Astrocyte (in vitro differentiated cells and primary cell): ENCODE measurements around the gene MAPKAPK5. TPM values are rescaled to one million over a fixed set of nuclear protein-coding genes. Genes with fewer than 3 reads are reported as not detected.

Experiments used
- DNase-seq: peaks from one replicate; pipeline ENCODE4 v3.0.0-alpha.2; 2010; ENCODE audit warnings: low read depth
- FAIRE-seq: peaks from 2 replicates; lab custom pipeline; 2011; peaks lifted over from hg19 to GRCh38; lab: Jason Lieb, UNC
- H2AFZ ChIP-seq: 2 replicates; pipeline ENCODE4 v1.6.0; 2012; ENCODE audit warnings: low read depth, low read length, inconsistent platforms
- H3K27ac ChIP-seq: 2 replicates; pipeline ENCODE4 v1.5.1; 2011; ENCODE audit warnings: low read depth, low read length, inconsistent platforms
- H3K27me3 ChIP-seq: 2 replicates; pipeline ENCODE4 v1.6.0; 2011; ENCODE audit warnings: low read length, inconsistent platforms; ENCODE audit not compliant: insufficient read depth
- H3K36me3 ChIP-seq: 2 replicates; pipeline ENCODE4 v1.5.1; 2011; ENCODE audit warnings: low read length, inconsistent platforms; ENCODE audit not compliant: insufficient read depth
- H3K4me1 ChIP-seq: 2 replicates; pipeline ENCODE4 v1.5.1; 2011; ENCODE audit warnings: low read length, inconsistent platforms; ENCODE audit not compliant: insufficient read depth
- H3K4me2 ChIP-seq: 2 replicates; pipeline ENCODE4 v1.6.0; 2012; ENCODE audit warnings: low read length, inconsistent platforms
- H3K4me3 ChIP-seq: 2 replicates; pipeline ENCODE4 v1.5.1; 2011; ENCODE audit warnings: low read depth, mild to moderate bottlenecking, low read length, inconsistent platforms; ENCODE audit not compliant: insufficient read depth
- H3K79me2 ChIP-seq: 2 replicates; pipeline ENCODE4 v1.6.0; 2012; ENCODE audit warnings: mild to moderate bottlenecking, low read length, inconsistent platforms; ENCODE audit not compliant: insufficient read depth
- H3K9ac ChIP-seq: 2 replicates; pipeline ENCODE4 v1.6.0; 2012; ENCODE audit warnings: mild to moderate bottlenecking, low read length, inconsistent platforms
- H3K9me3 ChIP-seq: 2 replicates; pipeline ENCODE4 v1.5.1; 2012; ENCODE audit warnings: low read depth, mild to moderate bottlenecking, low read length, inconsistent platforms; ENCODE audit not compliant: insufficient read depth
- H4K20me1 ChIP-seq: 2 replicates; pipeline ENCODE4 v1.6.0; 2012; ENCODE audit warnings: low read length, inconsistent platforms; ENCODE audit not compliant: insufficient read depth
- H3K27ac Mint-ChIP-seq: one replicate; pipeline ENCODE4 v1.8.0; 2021; ENCODE audit warnings: mild to moderate bottlenecking, mixed read lengths; ENCODE audit not compliant: unreplicated experiment
- H3K27me3 Mint-ChIP-seq: one replicate; pipeline ENCODE4 v1.8.0; 2021; ENCODE audit warnings: low read depth, mixed read lengths; ENCODE audit not compliant: unreplicated experiment
- H3K36me3 Mint-ChIP-seq: one replicate; pipeline ENCODE4 v1.8.0; 2021; ENCODE audit warnings: low read depth, mixed read lengths; ENCODE audit not compliant: unreplicated experiment
- H3K4me1 Mint-ChIP-seq: one replicate; pipeline ENCODE4 v1.8.0; 2021; ENCODE audit warnings: low read depth, mixed read lengths; ENCODE audit not compliant: unreplicated experiment
- H3K4me3 Mint-ChIP-seq: one replicate; pipeline ENCODE4 v1.8.0; 2021; ENCODE audit warnings: mild to moderate bottlenecking, moderate library complexity, mixed read lengths; ENCODE audit not compliant: unreplicated experiment
- H3K9me3 Mint-ChIP-seq: one replicate; pipeline ENCODE4 v1.8.0; 2021; ENCODE audit warnings: mild to moderate bottlenecking, mixed read lengths; ENCODE audit not compliant: unreplicated experiment
- EZH2 ChIP-seq: IDR thresholded peaks from 2 replicates; pipeline ENCODE4 v1.6.1; 2012; ENCODE audit warnings: mild to moderate bottlenecking, low read length, inconsistent platforms; ENCODE audit not compliant: insufficient read depth
- total RNA-seq: library from RNA; stranded (reverse); gene quantifications from 2 replicates; pipeline ENCODE4 v1.2.1, GENCODE V29; 2021
- TF ChIP-seq, protein P1 (sequence below): IDR thresholded peaks from 2 replicates; pipeline ENCODE4 v1.5.1; 2011; ENCODE audit warnings: low read depth, mild to moderate bottlenecking, inconsistent platforms, low read length, moderate library complexity; ENCODE audit not compliant: insufficient read depth

Gene MAPKAPK5
- total RNA-seq, 1 donor from 2014 or later = 42.6 TPM

GRCh38 chr12:111904446-111904975 is 62.5 kb downstream of the MAPKAPK5 start:
- Histone ChIP-seq H3K4me3 (no peak overlapping the region), H3K9ac (no peak overlapping the region), H4K20me1 (no peaks in the 10 kb centered on the region), H2AFZ (no peak overlapping the region), H3K27me3 (no peaks in the 10 kb centered on the region), H3K79me2 (no peaks in the 10 kb centered on the region), H3K4me1 (no peaks in the 10 kb centered on the region), H3K36me3 (peaks cover 2% of the 10 kb centered on the region), H3K4me2 (no peak overlapping the region), H3K27ac (no peak overlapping the region), H3K9me3 (no peaks in the 10 kb centered on the region)
- no peak for DNase-seq
- H3K4me3 Mint-ChIP-seq = no peak overlapping the region
- peaks cover 8% of the 10 kb centered on the region for H3K9me3 Mint-ChIP-seq
- no peaks in the 10 kb centered on the region for H3K27me3 Mint-ChIP-seq
- no peak overlapping the region for H3K27ac Mint-ChIP-seq
- FAIRE-seq = no peak
- H3K36me3 Mint-ChIP-seq = peaks cover 18% of the 10 kb centered on the region
- H3K4me1 Mint-ChIP-seq = no peaks in the 10 kb centered on the region
- TF ChIP-seq, protein P1, sequence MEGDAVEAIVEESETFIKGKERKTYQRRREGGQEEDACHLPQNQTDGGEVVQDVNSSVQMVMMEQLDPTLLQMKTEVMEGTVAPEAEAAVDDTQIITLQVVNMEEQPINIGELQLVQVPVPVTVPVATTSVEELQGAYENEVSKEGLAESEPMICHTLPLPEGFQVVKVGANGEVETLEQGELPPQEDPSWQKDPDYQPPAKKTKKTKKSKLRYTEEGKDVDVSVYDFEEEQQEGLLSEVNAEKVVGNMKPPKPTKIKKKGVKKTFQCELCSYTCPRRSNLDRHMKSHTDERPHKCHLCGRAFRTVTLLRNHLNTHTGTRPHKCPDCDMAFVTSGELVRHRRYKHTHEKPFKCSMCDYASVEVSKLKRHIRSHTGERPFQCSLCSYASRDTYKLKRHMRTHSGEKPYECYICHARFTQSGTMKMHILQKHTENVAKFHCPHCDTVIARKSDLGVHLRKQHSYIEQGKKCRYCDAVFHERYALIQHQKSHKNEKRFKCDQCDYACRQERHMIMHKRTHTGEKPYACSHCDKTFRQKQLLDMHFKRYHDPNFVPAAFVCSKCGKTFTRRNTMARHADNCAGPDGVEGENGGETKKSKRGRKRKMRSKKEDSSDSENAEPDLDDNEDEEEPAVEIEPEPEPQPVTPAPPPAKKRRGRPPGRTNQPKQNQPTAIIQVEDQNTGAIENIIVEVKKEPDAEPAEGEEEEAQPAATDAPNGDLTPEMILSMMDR = no peak
- TF ChIP-seq EZH2 = no peak

DNA sequence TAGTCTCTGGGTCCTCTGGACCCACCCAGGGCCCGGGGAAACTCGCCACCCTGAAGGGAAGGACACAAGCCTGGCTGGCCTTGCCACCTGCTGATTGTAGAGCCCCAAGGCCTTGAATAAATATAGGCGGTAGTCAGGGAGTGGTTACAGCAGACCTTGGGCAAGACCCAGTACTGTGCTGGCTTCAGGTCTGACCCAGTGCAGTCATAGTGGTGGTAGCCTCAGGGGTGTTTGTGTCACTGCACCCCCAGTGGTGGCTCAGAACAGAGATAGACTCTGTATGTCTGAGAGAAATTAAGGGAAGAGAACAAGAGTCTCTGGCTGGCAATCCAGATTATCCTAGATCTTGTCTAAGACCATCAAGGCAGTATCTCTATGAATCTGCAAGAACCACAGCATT is 63.5 kb downstream of the MAPKAPK5 start:
- H4K20me1 ChIP-seq = no peaks in the 10 kb centered on the region
- H2AFZ ChIP-seq = no peak overlapping the region
- no peak overlapping the region for H3K27ac ChIP-seq
- H3K27me3 ChIP-seq = no peaks in the 10 kb centered on the region
- Mint-ChIP-seq H3K4me3 (no peak overlapping the region), H3K9me3 (peaks cover 8% of the 10 kb centered on the region), H3K36me3 (peaks cover 9% of the 10 kb centered on the region), H3K27ac (no peak overlapping the region), H3K4me1 (no peaks in the 10 kb centered on the region), H3K27me3 (no peaks in the 10 kb centered on the region)
- no peaks in the 10 kb centered on the region for H3K4me1 ChIP-seq
- H3K9me3 ChIP-seq = no peaks in the 10 kb centered on the region
- TF ChIP-seq, protein P1 = no peak
- no peak for TF ChIP-seq EZH2
- no peak overlapping the region for H3K9ac ChIP-seq
- DNase-seq (no peak), FAIRE-seq (no peak)
- H3K36me3 ChIP-seq = no peaks in the 10 kb centered on the region
- H3K4me3 ChIP-seq = no peak overlapping the region
- H3K4me2 ChIP-seq = no peak overlapping the region
- no peaks in the 10 kb centered on the region for H3K79me2 ChIP-seq

GRCh38 chr12:111907740-111908139 is 65.7 kb downstream of the MAPKAPK5 start:
- Histone ChIP-seq H3K4me2 (no peak overlapping the region), H3K4me1 (no peaks in the 10 kb centered on the region), H3K9ac (no peak overlapping the region), H3K27me3 (no peaks in the 10 kb centered on the region), H4K20me1 (no peaks in the 10 kb centered on the region), H3K9me3 (no peaks in the 10 kb centered on the region), H2AFZ (no peak overlapping the region), H3K27ac (no peak overlapping the region), H3K4me3 (no peak overlapping the region), H3K36me3 (no peaks in the 10 kb centered on the region), H3K79me2 (no peaks in the 10 kb centered on the region)
- Mint-ChIP-seq H3K36me3 (peaks cover 9% of the 10 kb centered on the region), H3K4me3 (no peak overlapping the region), H3K9me3 (peaks cover 10% of the 10 kb centered on the region), H3K27me3 (no peaks in the 10 kb centered on the region), H3K4me1 (no peaks in the 10 kb centered on the region), H3K27ac (no peak overlapping the region)
- DNase-seq = no peak
- FAIRE-seq = no peak
- TF ChIP-seq, protein P1 = no peak
- TF ChIP-seq EZH2 = no peak
